CD14-positive monocyte (primary cell): ENCODE results near the gene SPEF2. TPM values are rescaled to one million over a fixed set of nuclear protein-coding genes. Genes with fewer than 3 reads are reported as not detected.

Experiments
- DNase-seq, 3 donors: peaks; one replicate each; pipeline ENCODE4 v3.0.0-alpha.2; 2011 to 2022
- H2AFZ ChIP-seq: 2 replicates; pipeline ENCODE4 v1.6.0; 2012; ENCODE audit warnings: mild to moderate bottlenecking, low read depth, low read length, inconsistent platforms; ENCODE audit not compliant: insufficient read depth, poor library complexity, severe bottlenecking
- H3K27ac ChIP-seq, 2 donors: 1 replicate in 1 of 2; 2 replicates in 1 of 2; pipeline ENCODE4 v1.5.1; 2012 to 2013; ENCODE audit warnings: low read length in 2 of 2, control low read depth in 1 of 2, inconsistent platforms in 1 of 2, low read depth in 1 of 2, mild to moderate bottlenecking in 1 of 2
- H3K27me3 ChIP-seq, 2 donors: one replicate each; pipeline versions ENCODE4 v1.6.0 to v1.6.1; 2011 to 2013; ENCODE audit warnings: low read length in 2 of 2; ENCODE audit not compliant: control insufficient read depth in 2 of 2, insufficient read depth in 2 of 2
- H3K36me3 ChIP-seq, 2 donors: replicated peaks in 1 of 2; 1 replicate in 1 of 2; 2 replicates in 1 of 2; pipeline versions ENCODE4 v1.5.1 to v1.6.1; 2012 to 2013; ENCODE audit warnings: low read length in 2 of 2, control low read depth in 1 of 2, inconsistent platforms in 1 of 2, mild to moderate bottlenecking in 1 of 2; ENCODE audit not compliant: insufficient read depth in 2 of 2, control insufficient read depth in 1 of 2
- H3K4me1 ChIP-seq, 2 donors: 1 replicate in 1 of 2; 2 replicates in 1 of 2; pipeline versions ENCODE4 v1.5.1 to v1.6.1; 2012 to 2013; ENCODE audit warnings: low read length in 2 of 2, control low read depth in 1 of 2, inconsistent platforms in 1 of 2, mild to moderate bottlenecking in 1 of 2, moderate library complexity in 1 of 2; ENCODE audit not compliant: insufficient read depth in 2 of 2, control insufficient read depth in 1 of 2
- H3K4me2 ChIP-seq: replicated peaks from 2 replicates; pipeline ENCODE3; 2012; ENCODE audit warnings: low read length, moderate library complexity, mild to moderate bottlenecking; ENCODE audit not compliant: poor library complexity, severe bottlenecking; ENCODE audit errors: extremely low read depth
- H3K4me3 ChIP-seq, 3 experiments: fragments of 200-600 bp in 1 of 3; sonication (generic) in 1 of 3; replicated peaks in 1 of 3; 1 replicate in 2 of 3; 2 replicates in 1 of 3; pipeline ENCODE4 v1.5.1; 2011 to 2013; ENCODE audit warnings: low read length in 3 of 3, mild to moderate bottlenecking in 3 of 3, control low read depth in 2 of 3, low read depth in 2 of 3, inconsistent platforms in 1 of 3, moderate library complexity in 1 of 3
- H3K79me2 ChIP-seq: 2 replicates; pipeline ENCODE4 v1.6.0; 2012; ENCODE audit warnings: mild to moderate bottlenecking, control low read depth, inconsistent platforms, low read length, moderate library complexity; ENCODE audit not compliant: insufficient read depth
- H3K9ac ChIP-seq: 2 replicates; pipeline ENCODE4 v1.6.0; 2017; ENCODE audit warnings: low read length, mild to moderate bottlenecking; ENCODE audit not compliant: insufficient read depth, poor library complexity, severe bottlenecking
- H3K9me3 ChIP-seq, 2 donors: replicated peaks in 1 of 2; 1 replicate in 1 of 2; 2 replicates in 1 of 2; pipeline versions ENCODE4 v1.5.1 to v1.6.1; 2012 to 2013; ENCODE audit warnings: low read length in 2 of 2, control low read depth in 1 of 2; ENCODE audit not compliant: control insufficient read depth in 1 of 2, insufficient read depth in 1 of 2
- H4K20me1 ChIP-seq: 2 replicates; pipeline ENCODE4 v1.6.0; 2012; ENCODE audit warnings: mild to moderate bottlenecking, low read length, control low read depth, moderate library complexity; ENCODE audit not compliant: insufficient read depth
- H3K27ac Mint-ChIP-seq, 7 donors: one replicate each; pipeline ENCODE4 v1.8.0; 2020; ENCODE audit warnings: mild to moderate bottlenecking in 7 of 7, mixed read lengths in 7 of 7, moderate library complexity in 6 of 7, inconsistent platforms in 2 of 7
- H3K27me3 Mint-ChIP-seq, 3 donors: one replicate each; pipeline ENCODE4 v1.8.0; 2021 to 2022; ENCODE audit warnings: low read depth in 3 of 3, mild to moderate bottlenecking in 3 of 3, mixed read lengths in 3 of 3, moderate library complexity in 3 of 3, inconsistent platforms in 1 of 3
- H3K36me3 Mint-ChIP-seq, 2 donors: one replicate each; pipeline ENCODE4 v1.8.0; 2020; ENCODE audit warnings: mixed read lengths in 2 of 2, inconsistent platforms in 1 of 2, mild to moderate bottlenecking in 1 of 2
- H3K4me1 Mint-ChIP-seq: one replicate; pipeline ENCODE4 v1.8.0; 2020; ENCODE audit warnings: mild to moderate bottlenecking, mixed read lengths
- H3K4me3 Mint-ChIP-seq, 2 donors: one replicate each; pipeline ENCODE4 v1.8.0; 2020; ENCODE audit warnings: mild to moderate bottlenecking in 2 of 2, mixed read lengths in 2 of 2, moderate library complexity in 1 of 2
- H3K9me3 Mint-ChIP-seq, 7 donors: one replicate each; pipeline ENCODE4 v1.8.0; 2020 to 2022; ENCODE audit warnings: mixed read lengths in 7 of 7, mild to moderate bottlenecking in 6 of 7, moderate library complexity in 6 of 7, inconsistent platforms in 2 of 7
- WGBS: methylation state at CpG from one replicate; pipeline ENCODE4 v1.1.5; 2013; ENCODE audit warnings: missing lambda C conversion rate; ENCODE audit not compliant: insufficient coverage; 5-methylcytosine and 5-hydroxymethylcytosine counted together
- intact Hi-C, 2 donors: fragments of 100-400 bp; cut with micrococcal nuclease; formaldehyde crosslinking; loops; one replicate each; pipeline versions ENCODE4 v1.15.0 to v1.15.1; 2023
- polyA plus RNA-seq, 3 donors: library from polyadenylated mRNA; depleted of rRNA in 1 of 3; unstranded in 2 of 3; stranded (reverse) in 1 of 3; fragments of 300-500 nt in 2 of 3; fragments of >200 nt in 1 of 3; fragmentation: Illumina TruSeq in 2 of 3; gene quantifications; 1 replicate in 2 of 3; 2 replicates in 1 of 3; pipeline ENCODE4 v1.2.3, GENCODE V29; 2012 to 2021
- TF ChIP-seq, protein P1 (sequence below): fragments of 200-600 bp; IDR thresholded peaks from one replicate; pipeline ENCODE4 v1.8.0; 2022; ENCODE audit warnings: antibody characterized with exemption, mild to moderate bottlenecking

SPEF2 gene
- polyA plus RNA-seq, 3 donors, result 0.46 to 0.96 (median 0.48) TPM

DNA sequence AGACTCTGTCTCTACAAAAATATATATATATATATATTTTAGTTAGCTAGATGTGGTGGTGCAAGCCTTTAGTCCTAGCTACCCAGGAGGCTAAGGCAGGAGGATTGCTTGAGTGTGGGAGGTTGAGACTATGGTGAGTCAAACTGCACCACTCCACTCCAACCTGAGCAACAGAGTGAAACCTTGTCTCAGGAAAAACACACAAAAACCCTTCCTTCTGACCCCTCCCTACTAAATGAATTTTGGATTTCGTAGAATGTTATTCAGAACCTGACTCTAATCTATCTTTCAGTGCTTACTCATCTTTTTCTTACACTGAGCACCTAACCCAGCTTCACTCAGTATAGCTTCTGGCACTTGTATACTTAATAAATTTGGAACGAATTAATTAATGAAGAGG, 203.8 kb downstream of the SPEF2 start:
- no peak overlapping the region for H3K27ac Mint-ChIP-seq
- H3K4me1 Mint-ChIP-seq, result peaks cover 12% of the 10 kb centered on the region
- no peak overlapping the region for H3K4me3 Mint-ChIP-seq
- Histone ChIP-seq H4K20me1 (no peaks in the 10 kb centered on the region), H2AFZ (no peak overlapping the region), H3K36me3 (no peaks in the 10 kb centered on the region), H3K9me3 (no peaks in the 10 kb centered on the region), H3K79me2 (no peaks in the 10 kb centered on the region), H3K27ac (no peak overlapping the region), H3K9ac (no peak overlapping the region), H3K4me1 (peaks cover 6 to 9% of the 10 kb centered on the region in 2 donors), H3K4me2 (no peak overlapping the region), H3K27me3 (no peaks in the 10 kb centered on the region), H3K4me3 (no peak overlapping the region)
- peaks cover 0 to 2% (median 1%) of the 10 kb centered on the region in 3 donors for H3K27me3 Mint-ChIP-seq
- no CpG with 5 or more reads among the region's 2 CpGs for WGBS
- no peak for DNase-seq
- intact Hi-C loops, result no loop called here
- H3K9me3 Mint-ChIP-seq, result peaks cover 0 to 2% (median 0%) of the 10 kb centered on the region in 7 donors
- H3K36me3 Mint-ChIP-seq, result no peaks in the 10 kb centered on the region
- TF ChIP-seq, protein P1, sequence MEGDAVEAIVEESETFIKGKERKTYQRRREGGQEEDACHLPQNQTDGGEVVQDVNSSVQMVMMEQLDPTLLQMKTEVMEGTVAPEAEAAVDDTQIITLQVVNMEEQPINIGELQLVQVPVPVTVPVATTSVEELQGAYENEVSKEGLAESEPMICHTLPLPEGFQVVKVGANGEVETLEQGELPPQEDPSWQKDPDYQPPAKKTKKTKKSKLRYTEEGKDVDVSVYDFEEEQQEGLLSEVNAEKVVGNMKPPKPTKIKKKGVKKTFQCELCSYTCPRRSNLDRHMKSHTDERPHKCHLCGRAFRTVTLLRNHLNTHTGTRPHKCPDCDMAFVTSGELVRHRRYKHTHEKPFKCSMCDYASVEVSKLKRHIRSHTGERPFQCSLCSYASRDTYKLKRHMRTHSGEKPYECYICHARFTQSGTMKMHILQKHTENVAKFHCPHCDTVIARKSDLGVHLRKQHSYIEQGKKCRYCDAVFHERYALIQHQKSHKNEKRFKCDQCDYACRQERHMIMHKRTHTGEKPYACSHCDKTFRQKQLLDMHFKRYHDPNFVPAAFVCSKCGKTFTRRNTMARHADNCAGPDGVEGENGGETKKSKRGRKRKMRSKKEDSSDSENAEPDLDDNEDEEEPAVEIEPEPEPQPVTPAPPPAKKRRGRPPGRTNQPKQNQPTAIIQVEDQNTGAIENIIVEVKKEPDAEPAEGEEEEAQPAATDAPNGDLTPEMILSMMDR, result no peak

DNA sequence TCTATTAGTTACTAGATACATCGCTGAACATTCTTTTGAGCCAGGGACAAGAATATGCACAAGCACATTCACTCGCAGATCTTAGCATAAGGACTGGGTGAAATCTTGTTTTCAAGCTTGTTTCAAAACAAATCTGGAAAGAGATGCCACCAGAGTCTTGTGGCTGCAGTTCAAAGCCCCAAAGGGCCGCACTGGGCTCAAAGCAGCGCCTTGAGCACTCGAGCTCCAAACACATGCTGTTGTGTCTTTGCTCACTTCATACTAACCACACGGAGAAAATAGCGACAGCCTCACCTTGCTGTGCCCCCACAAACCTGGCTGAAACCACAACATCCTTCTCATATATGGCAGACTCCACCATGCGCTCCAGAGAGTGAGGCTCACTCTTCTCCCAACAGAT, 204.8 kb downstream of the SPEF2 start:
- no peak for DNase-seq
- H3K9me3 Mint-ChIP-seq, result peaks cover 0 to 2% (median 0%) of the 10 kb centered on the region in 7 donors
- H3K36me3 Mint-ChIP-seq, result no peaks in the 10 kb centered on the region
- no peaks in the 10 kb centered on the region for H3K27me3 ChIP-seq
- no peaks in the 10 kb centered on the region for H4K20me1 ChIP-seq
- H3K27me3 Mint-ChIP-seq, result peaks cover 0 to 3% (median 1%) of the 10 kb centered on the region in 3 donors
- peaks cover 12% of the 10 kb centered on the region for H3K4me1 Mint-ChIP-seq
- no peaks in the 10 kb centered on the region for H3K9me3 ChIP-seq
- no peaks in the 10 kb centered on the region for H3K79me2 ChIP-seq
- TF ChIP-seq, protein P1, result no peak
- H3K4me3 Mint-ChIP-seq, result no peak overlapping the region
- H2AFZ ChIP-seq, result no peak overlapping the region
- peaks cover 6 to 9% of the 10 kb centered on the region in 2 donors for H3K4me1 ChIP-seq
- H3K27ac Mint-ChIP-seq, result no peak overlapping the region
- intact Hi-C loops, result no loop called here
- no peak overlapping the region for H3K4me3 ChIP-seq
- H3K36me3 ChIP-seq, result no peaks in the 10 kb centered on the region
- H3K4me2 ChIP-seq, result no peak overlapping the region
- no peak overlapping the region for H3K9ac ChIP-seq
- WGBS, result 91% methylated on average over 6 of the region's 8 CpGs
- no peak overlapping the region for H3K27ac ChIP-seq
